Fibroblast of lung (primary cell): Measurements from ENCODE around the gene USP5.
"Not testable (repeated sequence)": the region's sequence is repeated elsewhere in the genome, so short reads cannot be mapped to it uniquely, and the experiment has no call there.

ENCODE experiments used
- CTCF ChIP-seq, 2 donors: IDR thresholded peaks in 1 of 2; conservative IDR thresholded peaks in 1 of 2; 1 replicate in 1 of 2; 2 replicates in 1 of 2; pipeline ENCODE4 v1.5.1; 2011 to 2012; ENCODE audit warnings: low read length in 2 of 2, control low read depth in 1 of 2, inconsistent platforms in 1 of 2, low read depth in 1 of 2, mild to moderate bottlenecking in 1 of 2
- EZH2 ChIP-seq: IDR thresholded peaks from 2 replicates; pipeline ENCODE4 v1.5.1; 2012; ENCODE audit warnings: low read length, control low read depth, mild to moderate bottlenecking; ENCODE audit errors: missing control alignments

GRCh38 chr12:6870304-6870703 is 18.4 kb downstream of the USP5 start:
- TF ChIP-seq CTCF (conservative IDR thresholded peaks at IDR 0.05 in 1 of 2, IDR thresholded peaks at IDR 0.05 in 1 of 2; ENCODE audit: low read depth in 1 of 2, low read length in 2 of 2); EZH2: not testable (repeated sequence)
